GM23338 (cell line): ENCODE measurements around the gene FAM118B.

ENCODE experiments used
- CREB1 ChIP-seq: fragments of 250-450 bp; sonication (Bioruptor Pico); IDR thresholded peaks from 2 replicates; pipeline ENCODE4 v1.5.0; 2020; ENCODE audit warnings: low read depth, mild to moderate bottlenecking, moderate library complexity
- CTCF ChIP-seq, 2 experiments: fragments of 200-600 bp in 1 of 2; sonication (generic) in 1 of 2; conservative IDR thresholded peaks; 2 replicates each; pipeline versions ENCODE4 v1.5.1 to v1.6.1; 2016 to 2017; ENCODE audit warnings: antibody characterized with exemption in 2 of 2, low read depth in 2 of 2, mild to moderate bottlenecking in 2 of 2, moderate library complexity in 1 of 2
- EZH2 ChIP-seq: fragments of 200-600 bp; sonication (generic); IDR thresholded peaks from one replicate; pipeline ENCODE4 v1.8.0; 2017; ENCODE audit warnings: antibody characterized with exemption, mild to moderate bottlenecking, low read depth; ENCODE audit not compliant: unreplicated experiment
- EZH2phosphoT487 ChIP-seq: fragments of 200-600 bp; sonication (generic); IDR thresholded peaks from one replicate; pipeline ENCODE4 v1.8.1; 2018; ENCODE audit warnings: antibody characterized with exemption; ENCODE audit not compliant: unreplicated experiment
- JUNB ChIP-seq: IDR thresholded peaks from one replicate; pipeline ENCODE4 v1.6.1; 2016; ENCODE audit warnings: antibody characterized with exemption; ENCODE audit not compliant: unreplicated experiment
- NANOG ChIP-seq: IDR thresholded peaks from 2 replicates; pipeline ENCODE4 v1.6.1; 2016; ENCODE audit warnings: antibody characterized with exemption, borderline replicate concordance
- POLR2AphosphoS5 ChIP-seq: IDR thresholded peaks from 2 replicates; pipeline ENCODE4 v1.6.1; 2016; ENCODE audit warnings: antibody characterized with exemption, low read depth
- REST ChIP-seq: IDR thresholded peaks from one replicate; pipeline ENCODE4 v1.6.1; 2018; ENCODE audit warnings: antibody characterized with exemption; ENCODE audit not compliant: unreplicated experiment
- STAT1 ChIP-seq: IDR thresholded peaks from one replicate; pipeline ENCODE4 v1.6.1; 2016; ENCODE audit warnings: antibody characterized with exemption; ENCODE audit not compliant: unreplicated experiment
- ZNF114 ChIP-seq: fragments of 250-450 bp; sonication (Bioruptor Pico); IDR thresholded peaks from 2 replicates; pipeline ENCODE4 v1.5.0; 2020; ENCODE audit warnings: mild to moderate bottlenecking, moderate library complexity
- ZNF331 ChIP-seq: fragments of 250-450 bp; sonication (Bioruptor Pico); IDR thresholded peaks from 2 replicates; pipeline ENCODE4 v1.5.0; 2020; ENCODE audit warnings: low read depth, mild to moderate bottlenecking, moderate library complexity
- TF ChIP-seq, protein P1 (sequence below): IDR thresholded peaks from 2 replicates; pipeline ENCODE4 v1.6.1; 2016; ENCODE audit warnings: antibody characterized with exemption

GRCh38 chr11:126232683-126233082 lies 21.1 kb downstream of the FAM118B start:
- TF ChIP-seq CTCF (conservative IDR thresholded peaks at IDR 0.05; ENCODE audit: low read depth in 2 of 2) (no peak), POLR2AphosphoS5 (no peak), REST (no peak), EZH2 (no peak), CREB1 (CRISPR knock-in tag) (no peak), EZH2phosphoT487 (no peak), STAT1 (no peak), NANOG (no peak), ZNF331 (CRISPR knock-in tag) (no peak), JUNB (no peak), ZNF114 (CRISPR knock-in tag) (no peak)
- TF ChIP-seq, protein P1, sequence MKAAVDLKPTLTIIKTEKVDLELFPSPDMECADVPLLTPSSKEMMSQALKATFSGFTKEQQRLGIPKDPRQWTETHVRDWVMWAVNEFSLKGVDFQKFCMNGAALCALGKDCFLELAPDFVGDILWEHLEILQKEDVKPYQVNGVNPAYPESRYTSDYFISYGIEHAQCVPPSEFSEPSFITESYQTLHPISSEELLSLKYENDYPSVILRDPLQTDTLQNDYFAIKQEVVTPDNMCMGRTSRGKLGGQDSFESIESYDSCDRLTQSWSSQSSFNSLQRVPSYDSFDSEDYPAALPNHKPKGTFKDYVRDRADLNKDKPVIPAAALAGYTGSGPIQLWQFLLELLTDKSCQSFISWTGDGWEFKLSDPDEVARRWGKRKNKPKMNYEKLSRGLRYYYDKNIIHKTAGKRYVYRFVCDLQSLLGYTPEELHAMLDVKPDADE: no peak
